Trophoblast cell (in vitro differentiated cells and primary cell): ENCODE measurements around the gene PRKAR1B.

ENCODE experiments used
- DNase-seq, 2 donors: peaks; one replicate each; pipeline ENCODE4 v3.0.0-alpha.2; 2016
- H2AFZ ChIP-seq: 2 replicates; pipeline ENCODE4 v1.6.1; 2013; ENCODE audit warnings: low read length, moderate library complexity, mild to moderate bottlenecking; ENCODE audit not compliant: insufficient read depth, poor library complexity
- H2AK5ac ChIP-seq: 2 replicates; pipeline ENCODE4 v1.6.1; 2013; ENCODE audit warnings: mild to moderate bottlenecking, low read length
- H2BK120ac ChIP-seq: 2 replicates; pipeline ENCODE4 v1.6.1; 2013; ENCODE audit warnings: low read length, mild to moderate bottlenecking, moderate library complexity; ENCODE audit not compliant: insufficient read depth, poor library complexity
- H2BK12ac ChIP-seq: 2 replicates; pipeline ENCODE4 v1.6.1; 2013; ENCODE audit warnings: mild to moderate bottlenecking, low read length, moderate library complexity
- H2BK5ac ChIP-seq: 2 replicates; pipeline ENCODE4 v1.6.1; 2013; ENCODE audit warnings: low read length, low read depth, moderate library complexity, mild to moderate bottlenecking; ENCODE audit not compliant: poor library complexity
- H3K14ac ChIP-seq: 2 replicates; pipeline ENCODE4 v1.6.1; 2013; ENCODE audit warnings: mild to moderate bottlenecking, low read length
- H3K18ac ChIP-seq: 2 replicates; pipeline ENCODE4 v1.6.1; 2013; ENCODE audit warnings: mild to moderate bottlenecking, low read length
- H3K23ac ChIP-seq: 2 replicates; pipeline ENCODE4 v1.6.1; 2013; ENCODE audit warnings: low read length
- H3K27ac ChIP-seq: 2 replicates; pipeline ENCODE4 v1.5.1; 2013; ENCODE audit warnings: low read depth, mild to moderate bottlenecking, inconsistent platforms, low read length, moderate library complexity
- H3K27me3 ChIP-seq: 2 replicates; pipeline ENCODE4 v1.6.1; 2013; ENCODE audit warnings: inconsistent platforms, mild to moderate bottlenecking, low read length, moderate library complexity; ENCODE audit not compliant: insufficient read depth
- H3K36me3 ChIP-seq, 2 experiments: 1 replicate in 1 of 2; 2 replicates in 1 of 2; pipeline ENCODE4 v1.6.1; 2013; ENCODE audit warnings: low read length in 2 of 2, mild to moderate bottlenecking in 2 of 2, moderate library complexity in 1 of 2; ENCODE audit not compliant: insufficient read depth in 2 of 2, control insufficient read depth in 1 of 2
- H3K4ac ChIP-seq: 2 replicates; pipeline ENCODE4 v1.6.1; 2013; ENCODE audit warnings: low read depth, mild to moderate bottlenecking, low read length, moderate library complexity
- H3K4me1 ChIP-seq, 2 experiments: 1 replicate in 1 of 2; 2 replicates in 1 of 2; pipeline ENCODE4 v1.6.1; 2013; ENCODE audit warnings: low read length in 2 of 2, mild to moderate bottlenecking in 2 of 2, moderate library complexity in 1 of 2; ENCODE audit not compliant: insufficient read depth in 2 of 2, control insufficient read depth in 1 of 2
- H3K4me2 ChIP-seq: 2 replicates; pipeline ENCODE4 v1.6.1; 2013; ENCODE audit warnings: inconsistent platforms, mild to moderate bottlenecking, low read length, moderate library complexity
- H3K4me3 ChIP-seq: 2 replicates; pipeline ENCODE4 v1.5.1; 2013; ENCODE audit warnings: mild to moderate bottlenecking, low read depth, low read length, inconsistent platforms
- H3K79me1 ChIP-seq: one replicate; pipeline ENCODE4 v1.6.1; 2013; ENCODE audit warnings: low read length
- H3K79me2 ChIP-seq: 2 replicates; pipeline ENCODE4 v1.6.1; 2013; ENCODE audit warnings: low read length, mild to moderate bottlenecking; ENCODE audit not compliant: control insufficient read depth, insufficient read depth, poor library complexity
- H3K9ac ChIP-seq: 2 replicates; pipeline ENCODE4 v1.6.1; 2013; ENCODE audit warnings: mild to moderate bottlenecking, low read length
- H3K9me3 ChIP-seq: 2 replicates; pipeline ENCODE4 v1.6.1; 2013; ENCODE audit warnings: low read depth, mild to moderate bottlenecking, control low read depth, inconsistent platforms, low read length; ENCODE audit not compliant: insufficient read depth
- H4K12ac ChIP-seq: 2 replicates; pipeline ENCODE4 v1.6.1; 2013; ENCODE audit warnings: low read depth, mild to moderate bottlenecking, low read length, moderate library complexity
- H4K8ac ChIP-seq: 2 replicates; pipeline ENCODE4 v1.6.1; 2013; ENCODE audit warnings: low read depth, mild to moderate bottlenecking, low read length, moderate library complexity
- H4K91ac ChIP-seq: one replicate; pipeline ENCODE4 v1.6.1; 2013; ENCODE audit warnings: low read depth, mild to moderate bottlenecking, low read length, moderate library complexity
- WGBS: extraction: QIAGEN DNeasy Blood & Tissue Kit; methylation state at CpG from one replicate; pipeline ENCODE4 v1.1.7; 2013; ENCODE audit warnings: missing lambda C conversion rate; ENCODE audit not compliant: insufficient read length, insufficient coverage; ENCODE audit errors: extremely low coverage; 5-methylcytosine and 5-hydroxymethylcytosine counted together

Gene PRKAR1B

GRCh38 chr7:693280-693679, 33.8 kb downstream of the PRKAR1B start:
- Histone ChIP-seq H3K9me3 (peaks cover 5% of the 10 kb centered on the region), H4K91ac (no peak overlapping the region), H3K18ac (no peak overlapping the region), H3K9ac (no peak overlapping the region), H3K27me3 (no peaks in the 10 kb centered on the region), H3K4ac (no peak overlapping the region), H4K12ac (no peak overlapping the region), H3K79me2 (no peaks in the 10 kb centered on the region), H3K79me1 (no peaks in the 10 kb centered on the region), H3K4me1 (peaks cover 0 to 3% of the 10 kb centered on the region in 2 experiments), H2AFZ (no peak overlapping the region), H2AK5ac (no peak overlapping the region), H3K4me2 (no peak overlapping the region), H3K4me3 (no peak overlapping the region), H2BK12ac (no peak overlapping the region), H4K8ac (no peak overlapping the region), H3K27ac (no peak overlapping the region), H3K14ac (no peak overlapping the region), H3K36me3 (no peaks in the 10 kb centered on the region), H2BK120ac (no peak overlapping the region), H2BK5ac (no peak overlapping the region), H3K23ac (no peak overlapping the region)
- DNase-seq, result no peak
- WGBS, result no CpG with 5 or more reads among the region's 22 CpGs

GRCh38 chr7:691361-692045, 35.6 kb downstream of the PRKAR1B start:
- no peak overlapping the region for H4K12ac ChIP-seq
- H3K27ac ChIP-seq, result no peak overlapping the region
- H3K14ac ChIP-seq, result no peak overlapping the region
- no peak overlapping the region for H3K4me2 ChIP-seq
- H2BK12ac ChIP-seq, result no peak overlapping the region
- H2BK5ac ChIP-seq, result no peak overlapping the region
- H3K18ac ChIP-seq, result no peak overlapping the region
- no peak overlapping the region for H3K23ac ChIP-seq
- H3K4me1 ChIP-seq, result peaks cover 0 to under 1% of the 10 kb centered on the region in 2 experiments
- H4K8ac ChIP-seq, result no peak overlapping the region
- no peaks in the 10 kb centered on the region for H3K27me3 ChIP-seq
- no peaks in the 10 kb centered on the region for H3K79me1 ChIP-seq
- no peak overlapping the region for H2BK120ac ChIP-seq
- no peaks in the 10 kb centered on the region for H3K79me2 ChIP-seq
- H3K4ac ChIP-seq, result no peak overlapping the region
- H3K9ac ChIP-seq, result no peak overlapping the region
- DNase-seq, result no peak
- no peak overlapping the region for H2AFZ ChIP-seq
- no peaks in the 10 kb centered on the region for H3K36me3 ChIP-seq
- peaks cover 7% of the 10 kb centered on the region for H3K9me3 ChIP-seq
- H3K4me3 ChIP-seq, result no peak overlapping the region
- H2AK5ac ChIP-seq, result no peak overlapping the region
- no CpG with 5 or more reads among the region's 25 CpGs for WGBS
- no peak overlapping the region for H4K91ac ChIP-seq

GRCh38 chr7:690478-691360, 36.4 kb downstream of the PRKAR1B start:
- Histone ChIP-seq H2AFZ (no peak overlapping the region), H4K12ac (no peak overlapping the region), H3K4me2 (no peak overlapping the region), H3K27ac (no peak overlapping the region), H3K4me1 (no peaks in the 10 kb centered on the region), H3K4ac (no peak overlapping the region), H3K79me1 (no peaks in the 10 kb centered on the region), H2BK5ac (no peak overlapping the region), H3K27me3 (no peaks in the 10 kb centered on the region), H2AK5ac (no peak overlapping the region), H3K23ac (no peak overlapping the region), H3K79me2 (no peaks in the 10 kb centered on the region), H2BK12ac (no peak overlapping the region), H3K9me3 (peaks cover 7% of the 10 kb centered on the region), H3K14ac (no peak overlapping the region), H3K9ac (no peak overlapping the region), H2BK120ac (no peak overlapping the region), H3K4me3 (no peak overlapping the region), H3K36me3 (no peaks in the 10 kb centered on the region), H4K8ac (no peak overlapping the region), H3K18ac (no peak overlapping the region), H4K91ac (no peak overlapping the region)
- DNase-seq, result no peak
- no CpG with 5 or more reads among the region's 27 CpGs for WGBS

GRCh38 chr7:685540-685939, 41.5 kb downstream of the PRKAR1B start:
- Histone ChIP-seq H2BK5ac (no peak overlapping the region), H3K23ac (no peak overlapping the region), H3K79me1 (no peaks in the 10 kb centered on the region), H3K4me2 (no peak overlapping the region), H3K27me3 (no peaks in the 10 kb centered on the region), H3K14ac (no peak overlapping the region), H3K4me1 (no peaks in the 10 kb centered on the region), H2BK12ac (no peak overlapping the region), H3K9me3 (peaks cover 18% of the 10 kb centered on the region), H4K8ac (no peak overlapping the region), H2AK5ac (no peak overlapping the region), H3K4ac (no peak overlapping the region), H3K27ac (no peak overlapping the region), H4K91ac (no peak overlapping the region), H2BK120ac (no peak overlapping the region), H3K79me2 (no peaks in the 10 kb centered on the region), H3K4me3 (no peak overlapping the region), H3K36me3 (no peaks in the 10 kb centered on the region), H3K9ac (no peak overlapping the region), H4K12ac (no peak overlapping the region), H3K18ac (no peak overlapping the region), H2AFZ (no peak overlapping the region)
- no peak for DNase-seq
- WGBS, result no CpG with 5 or more reads among the region's 1 CpG
